ENCODE measurements around the gene WDR4. TPM values are rescaled to one million over a fixed set of nuclear protein-coding genes. Genes with fewer than 3 reads are reported as not detected.
"Not testable (repeated sequence)": the region's sequence is repeated elsewhere in the genome, so short reads cannot be mapped to it uniquely, and the experiment has no call there.

The WDR4 gene
- total and polyA plus RNA-seq, 2 experiments from 2014 or later, result 8.8 to 9.3 TPM

GRCh38 chr21:42833859-42834725 lies 45.2 kb downstream of the WDR4 start:
- Histone ChIP-seq H3K27me3 (no peaks in the 10 kb centered on the region), H3K27ac (no peak overlapping the region), H3K4me3 (no peak overlapping the region), H3K36me3 (no peaks in the 10 kb centered on the region), H3K4me1 (ENCODE audit: low read depth) (no peaks in the 10 kb centered on the region), H3K9me3 (ENCODE audit: low read depth) (no peaks in the 10 kb centered on the region)
- TF ChIP-seq, protein P1, sequence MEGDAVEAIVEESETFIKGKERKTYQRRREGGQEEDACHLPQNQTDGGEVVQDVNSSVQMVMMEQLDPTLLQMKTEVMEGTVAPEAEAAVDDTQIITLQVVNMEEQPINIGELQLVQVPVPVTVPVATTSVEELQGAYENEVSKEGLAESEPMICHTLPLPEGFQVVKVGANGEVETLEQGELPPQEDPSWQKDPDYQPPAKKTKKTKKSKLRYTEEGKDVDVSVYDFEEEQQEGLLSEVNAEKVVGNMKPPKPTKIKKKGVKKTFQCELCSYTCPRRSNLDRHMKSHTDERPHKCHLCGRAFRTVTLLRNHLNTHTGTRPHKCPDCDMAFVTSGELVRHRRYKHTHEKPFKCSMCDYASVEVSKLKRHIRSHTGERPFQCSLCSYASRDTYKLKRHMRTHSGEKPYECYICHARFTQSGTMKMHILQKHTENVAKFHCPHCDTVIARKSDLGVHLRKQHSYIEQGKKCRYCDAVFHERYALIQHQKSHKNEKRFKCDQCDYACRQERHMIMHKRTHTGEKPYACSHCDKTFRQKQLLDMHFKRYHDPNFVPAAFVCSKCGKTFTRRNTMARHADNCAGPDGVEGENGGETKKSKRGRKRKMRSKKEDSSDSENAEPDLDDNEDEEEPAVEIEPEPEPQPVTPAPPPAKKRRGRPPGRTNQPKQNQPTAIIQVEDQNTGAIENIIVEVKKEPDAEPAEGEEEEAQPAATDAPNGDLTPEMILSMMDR (IDR thresholded peaks at IDR 0.05; ENCODE audit: low read depth, low read length), result no peak
- DNase-seq (ENCODE audit: low read depth in 1 of 2, low spot score in 1 of 2), result no peak

DNA sequence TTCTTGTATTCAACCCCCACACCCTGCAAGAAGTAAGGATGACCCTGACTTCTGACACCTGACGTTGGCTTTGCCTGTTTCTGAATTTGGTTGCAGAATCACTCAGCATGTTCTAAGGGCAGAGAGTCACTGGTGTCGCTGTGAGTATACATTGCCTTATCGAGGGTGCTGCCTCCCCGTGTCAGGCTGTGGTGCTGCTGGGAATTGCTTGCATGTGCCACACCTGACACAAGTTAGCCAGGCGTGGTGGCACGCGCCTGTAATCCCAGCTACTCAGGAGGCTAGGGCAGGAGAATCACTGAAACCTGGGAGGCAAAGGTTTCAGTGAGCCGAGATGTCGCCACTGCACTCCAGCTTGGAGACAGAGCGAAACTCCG lies 45.9 kb downstream of the WDR4 start:
- TF ChIP-seq, protein P1 (IDR thresholded peaks at IDR 0.05; ENCODE audit: low read depth, low read length), result no peak

DNA sequence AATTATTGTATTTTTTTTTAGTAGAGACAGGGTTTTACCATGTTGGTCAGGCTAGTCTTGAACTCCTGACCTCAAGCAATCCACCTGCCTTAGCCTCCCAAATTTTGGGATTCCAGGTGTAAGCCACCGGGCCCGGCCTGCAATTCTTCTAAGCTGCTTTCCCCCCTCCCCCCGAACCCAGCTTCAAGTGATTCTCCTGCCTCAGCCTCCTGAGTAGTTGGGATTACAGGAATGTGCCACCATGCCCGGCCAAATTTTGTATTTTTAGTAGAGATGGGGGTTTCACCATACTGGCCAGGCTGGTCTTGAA lies 47.1 kb downstream of the WDR4 start:
- DNase-seq (ENCODE audit: low read depth in 1 of 2, low spot score in 1 of 2); H3K9me3 ChIP-seq (ENCODE audit: low read depth); H3K4me1 ChIP-seq (ENCODE audit: low read depth); H3K27ac ChIP-seq; H3K27me3 ChIP-seq; H3K36me3 ChIP-seq; H3K4me3 ChIP-seq: not testable (repeated sequence)

More for the DNA sequence above, 45.9 kb downstream of the WDR4 start:
- H3K27me3 ChIP-seq, result no peaks in the 10 kb centered on the region
- peak in 1 of 2 donors; percentile 32 for DNase-seq (ENCODE audit: low read depth in 1 of 2, low spot score in 1 of 2)
- no peaks in the 10 kb centered on the region for H3K36me3 ChIP-seq
- no peaks in the 10 kb centered on the region for H3K4me1 ChIP-seq (ENCODE audit: low read depth)
- H3K9me3 ChIP-seq (ENCODE audit: low read depth), result no peaks in the 10 kb centered on the region
- H3K4me3 ChIP-seq, result no peak overlapping the region
- H3K27ac ChIP-seq, result no peak overlapping the region

DNA sequence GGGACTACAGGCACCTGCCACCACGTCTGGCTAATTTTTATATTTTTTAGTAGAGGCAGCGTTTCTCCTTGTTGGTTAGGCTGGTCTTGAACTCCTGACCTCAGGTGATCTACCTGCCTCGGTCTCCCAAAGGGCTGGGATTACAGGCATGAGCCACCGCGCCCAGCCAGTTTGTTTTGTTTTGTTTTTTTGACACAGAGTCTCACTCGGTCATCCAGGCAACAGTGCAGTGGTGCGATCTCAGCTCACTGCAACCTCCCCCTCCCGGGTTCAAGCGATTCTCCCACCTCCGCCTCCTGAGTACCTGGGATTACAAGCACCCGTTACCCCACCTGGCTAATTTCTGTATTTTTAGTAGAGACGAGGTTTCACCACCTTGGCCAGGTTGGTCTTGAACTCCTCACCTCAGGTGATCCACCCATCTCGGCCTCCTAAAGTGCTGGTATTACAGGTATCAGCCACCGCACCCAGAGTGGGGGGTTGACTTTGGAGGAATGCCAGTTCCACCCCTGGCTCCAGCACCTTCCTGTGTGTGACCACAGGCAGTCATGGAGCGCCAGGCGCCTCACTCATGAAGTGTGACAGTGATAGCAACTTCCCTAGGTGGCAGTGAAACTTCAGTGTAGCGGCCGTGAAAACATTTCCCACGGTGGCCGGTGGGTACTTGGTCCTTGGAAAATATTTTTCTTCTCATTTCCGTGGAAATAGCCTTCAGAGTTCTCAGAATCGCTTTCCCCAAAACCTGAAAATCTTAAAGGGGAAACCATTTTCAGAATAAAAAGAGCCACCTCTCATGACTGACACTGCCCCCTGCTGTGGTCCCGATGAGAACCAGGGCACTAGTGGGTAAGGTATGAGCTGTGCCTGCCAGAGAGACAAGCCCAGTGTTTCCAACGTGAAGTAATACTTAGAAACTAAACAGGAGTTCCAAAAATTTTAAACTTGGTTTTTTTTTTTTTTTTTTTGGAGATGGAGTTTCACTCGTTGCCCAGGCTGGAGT lies 48.6 kb downstream of the WDR4 start:
- no peaks in the 10 kb centered on the region for H3K27me3 ChIP-seq
- H3K36me3 ChIP-seq, result no peaks in the 10 kb centered on the region
- no peaks in the 10 kb centered on the region for H3K9me3 ChIP-seq (ENCODE audit: low read depth)
- no peak overlapping the region for H3K27ac ChIP-seq
- DNase-seq (ENCODE audit: low read depth in 1 of 2, low spot score in 1 of 2), result no peak
- H3K4me1 ChIP-seq (ENCODE audit: low read depth), result no peaks in the 10 kb centered on the region
- no peak overlapping the region for H3K4me3 ChIP-seq
- TF ChIP-seq, protein P1 (IDR thresholded peaks at IDR 0.05; ENCODE audit: low read depth, low read length), result no peak

DNA sequence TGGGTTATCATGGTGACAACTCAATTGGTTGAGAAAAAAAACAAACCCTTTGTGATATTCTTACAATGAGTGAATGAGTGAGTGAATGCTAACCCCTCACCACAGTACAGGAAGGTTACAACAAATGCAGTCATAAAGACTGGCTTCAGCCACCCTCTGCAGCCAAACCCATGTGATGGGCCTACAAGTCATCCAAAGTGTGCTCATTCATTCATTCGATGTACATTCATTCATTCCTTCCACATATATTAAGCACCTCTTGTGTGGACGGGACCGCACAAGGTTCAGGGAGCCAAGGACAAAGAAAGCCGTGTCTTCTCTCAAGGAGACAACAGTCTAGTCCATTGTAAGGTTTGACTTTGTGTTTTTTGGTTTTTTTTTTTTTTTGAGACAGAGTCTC lies 49.4 kb downstream of the WDR4 start:
- Histone ChIP-seq H3K36me3 (no peaks in the 10 kb centered on the region), H3K27ac (no peak overlapping the region), H3K4me3 (no peak overlapping the region), H3K4me1 (ENCODE audit: low read depth) (no peaks in the 10 kb centered on the region), H3K27me3 (no peaks in the 10 kb centered on the region), H3K9me3 (ENCODE audit: low read depth) (no peaks in the 10 kb centered on the region)
- TF ChIP-seq, protein P1 (IDR thresholded peaks at IDR 0.05; ENCODE audit: low read depth, low read length), result no peak
- DNase-seq (ENCODE audit: low read depth in 1 of 2, low spot score in 1 of 2), result no peak

Measured in cardiac muscle cell (in vitro differentiated cells and primary cell).